Activated CD4-positive, alpha-beta T cell treated with anti-CD3 and anti-CD28 coated beads, Interleukin-2, amount 10 ng/mL, durations not matched to agents 24 days and 14 days (primary cell): ENCODE measurements around the gene FFAR2. TPM values are rescaled to one million over a fixed set of nuclear protein-coding genes. Genes with fewer than 3 reads are reported as not detected.

Source experiments
- DNase-seq: peaks from one replicate; pipeline ENCODE4 v3.0.0; 2022
- H3K27ac Mint-ChIP-seq: one replicate; pipeline ENCODE4 v1.8.0; 2022; ENCODE audit warnings: mild to moderate bottlenecking, mixed read lengths
- H3K27me3 Mint-ChIP-seq: one replicate; pipeline ENCODE4 v1.8.0; 2022; ENCODE audit warnings: mixed read lengths
- H3K36me3 Mint-ChIP-seq: one replicate; pipeline ENCODE4 v1.8.0; 2022; ENCODE audit warnings: low read depth, mild to moderate bottlenecking, mixed read lengths
- H3K4me1 Mint-ChIP-seq: one replicate; pipeline ENCODE4 v1.8.0; 2021; ENCODE audit warnings: mixed read lengths
- H3K4me3 Mint-ChIP-seq: one replicate; pipeline ENCODE4 v1.8.0; 2022; ENCODE audit warnings: mild to moderate bottlenecking, moderate library complexity, mixed read lengths
- H3K9me3 Mint-ChIP-seq: one replicate; pipeline ENCODE4 v1.8.0; 2021; ENCODE audit warnings: mixed read lengths
- intact Hi-C: fragments of 100-400 bp; cut with micrococcal nuclease; formaldehyde crosslinking; loops from one replicate; pipeline ENCODE4 v1.15.1; 2023
- total RNA-seq: library from RNA; stranded (reverse); gene quantifications from 2 replicates; pipeline ENCODE4 v1.2.3, GENCODE V29; 2022

Gene FFAR2
- total RNA-seq, 1 donor from 2014 or later = not detected

- intact Hi-C loops = loop anchor here (1.0 kb wide), 1 partner anchor 143 kb away; no protein-coding TSS in a partner anchor
- Mint-ChIP-seq H3K27me3 (peaks cover 18% of the 10 kb centered on the region), H3K27ac (peak overlapping the region; percentile 57), H3K36me3 (no peaks in the 10 kb centered on the region), H3K9me3 (no peaks in the 10 kb centered on the region), H3K4me3 (peak overlapping the region; percentile 29), H3K4me1 (peaks cover 7% of the 10 kb centered on the region)
- peak; percentile 90 for DNase-seq
These were observed 47.3 kb downstream of the FFAR2 start for GRCh38 chr19:35495107-35496064.

- no peaks in the 10 kb centered on the region for H3K9me3 Mint-ChIP-seq
- H3K27ac Mint-ChIP-seq = no peak overlapping the region
- intact Hi-C loops = no loop called here
- no peaks in the 10 kb centered on the region for H3K36me3 Mint-ChIP-seq
- DNase-seq = no peak
- H3K27me3 Mint-ChIP-seq = peaks cover 10% of the 10 kb centered on the region
- no peak overlapping the region for H3K4me3 Mint-ChIP-seq
- peaks cover 9% of the 10 kb centered on the region for H3K4me1 Mint-ChIP-seq
These were observed 49.3 kb downstream of the FFAR2 start for GRCh38 chr19:35497406-35497805.

- intact Hi-C loops = no loop called here
- Mint-ChIP-seq H3K4me3 (no peak overlapping the region), H3K27me3 (peaks cover 8% of the 10 kb centered on the region), H3K36me3 (no peaks in the 10 kb centered on the region), H3K4me1 (peaks cover 9% of the 10 kb centered on the region), H3K9me3 (no peaks in the 10 kb centered on the region), H3K27ac (no peak overlapping the region)
- DNase-seq = no peak
These were observed 50.2 kb downstream of the FFAR2 start for GRCh38 chr19:35498220-35498619.

GRCh38 chr19:35498984-35499527, 51.0 kb downstream of the FFAR2 start:
- Mint-ChIP-seq H3K27ac (no peak overlapping the region), H3K27me3 (peaks cover 9% of the 10 kb centered on the region), H3K9me3 (no peaks in the 10 kb centered on the region), H3K36me3 (no peaks in the 10 kb centered on the region), H3K4me1 (peaks cover 9% of the 10 kb centered on the region), H3K4me3 (no peak overlapping the region)
- intact Hi-C loops = no loop called here
- no peak for DNase-seq

GRCh38 chr19:35500611-35501010, 52.6 kb downstream of the FFAR2 start:
- no peaks in the 10 kb centered on the region for H3K36me3 Mint-ChIP-seq
- intact Hi-C loops = no loop called here
- H3K9me3 Mint-ChIP-seq = no peaks in the 10 kb centered on the region
- peaks cover 2% of the 10 kb centered on the region for H3K4me1 Mint-ChIP-seq
- H3K4me3 Mint-ChIP-seq = no peak overlapping the region
- H3K27ac Mint-ChIP-seq = no peak overlapping the region
- no peak for DNase-seq
- H3K27me3 Mint-ChIP-seq = peaks cover 15% of the 10 kb centered on the region

Other genes with a start within 250 kb of the FFAR2 start
- gene FAM187B, start 219.5 kb upstream of the FFAR2 start, total RNA-seq = not detected in 2 replicates
- 2.2 and 2.8 TPM in 2 replicates for gene LSR, start 199.3 kb upstream of the FFAR2 start, total RNA-seq
- gene USF2, start 179.3 kb upstream of the FFAR2 start, total RNA-seq = 147 TPM in 2 replicates
- gene HAMP, start 165.7 kb upstream of the FFAR2 start, total RNA-seq = 0.40 TPM in 2 replicates
- gene MAG, start 156.1 kb upstream of the FFAR2 start, total RNA-seq = 0.17 TPM in 1 of 2 replicates, not detected in the other
- 3.4 and 4.1 TPM in 2 replicates for gene CD22, start 119.1 kb upstream of the FFAR2 start, total RNA-seq
- gene FFAR1, start 100.4 kb upstream of the FFAR2 start, total RNA-seq = 0.12 and 0.14 TPM in 2 replicates
- gene FFAR3, start 89.8 kb upstream of the FFAR2 start, total RNA-seq = 0.21 and 0.69 TPM in 2 replicates
- 0.21 TPM in 1 of 2 replicates, not detected in the other for gene GPR42, start 77.2 kb upstream of the FFAR2 start, total RNA-seq
- gene KRTDAP, start 42.2 kb downstream of the FFAR2 start, total RNA-seq = not detected in 2 replicates
- gene DMKN, start 65.4 kb downstream of the FFAR2 start, total RNA-seq = not detected in 2 replicates
- gene SBSN, start 80.1 kb downstream of the FFAR2 start, total RNA-seq = not detected in 2 replicates
- not detected in 2 replicates for gene GAPDHS, start 85.2 kb downstream of the FFAR2 start, total RNA-seq
- gene TMEM147, start 97.4 kb downstream of the FFAR2 start, total RNA-seq = 132 and 134 TPM in 2 replicates
- gene ATP4A, start 115.4 kb downstream of the FFAR2 start, total RNA-seq = not detected in 2 replicates
- gene PMIS2, start 137.9 kb downstream of the FFAR2 start, total RNA-seq = not detected in 2 replicates
- 45.8 TPM in 2 replicates for gene HAUS5, start 164.5 kb downstream of the FFAR2 start, total RNA-seq
- 114 and 115 TPM in 2 replicates for gene RBM42, start 180.8 kb downstream of the FFAR2 start, total RNA-seq
- gene ETV2, start 193.5 kb downstream of the FFAR2 start, total RNA-seq = 0.93 and 1.1 TPM in 2 replicates
- gene COX6B1, start 200.1 kb downstream of the FFAR2 start, total RNA-seq = 451 and 472 TPM in 2 replicates
- gene UPK1A, start 218.3 kb downstream of the FFAR2 start, total RNA-seq = 0.77 and 0.92 TPM in 2 replicates